NCI-H1048 (cell line): Measurements from ENCODE around the gene POLR3E.
"Not testable (repeated sequence)": the region's sequence is repeated elsewhere in the genome, so short reads cannot be mapped to it uniquely, and the experiment has no call there.

Source experiments
- DNase-seq: peaks from one replicate; lab custom pipeline; 2025; lab: John Stamatoyannopoulos, UW

POLR3E gene

GRCh38 chr16:22366371-22366770 is 69.2 kb downstream of the POLR3E start:
- no peak for DNase-seq

- DNase-seq, result no peak
Measured at GRCh38 chr16:22366889-22367288, 69.7 kb downstream of the POLR3E start.

GRCh38 chr16:22368200-22368826 is 71.1 kb downstream of the POLR3E start:
- DNase-seq, result not testable (repeated sequence)

GRCh38 chr16:22369221-22369811 is 72.1 kb downstream of the POLR3E start:
- no peak for DNase-seq

DNA sequence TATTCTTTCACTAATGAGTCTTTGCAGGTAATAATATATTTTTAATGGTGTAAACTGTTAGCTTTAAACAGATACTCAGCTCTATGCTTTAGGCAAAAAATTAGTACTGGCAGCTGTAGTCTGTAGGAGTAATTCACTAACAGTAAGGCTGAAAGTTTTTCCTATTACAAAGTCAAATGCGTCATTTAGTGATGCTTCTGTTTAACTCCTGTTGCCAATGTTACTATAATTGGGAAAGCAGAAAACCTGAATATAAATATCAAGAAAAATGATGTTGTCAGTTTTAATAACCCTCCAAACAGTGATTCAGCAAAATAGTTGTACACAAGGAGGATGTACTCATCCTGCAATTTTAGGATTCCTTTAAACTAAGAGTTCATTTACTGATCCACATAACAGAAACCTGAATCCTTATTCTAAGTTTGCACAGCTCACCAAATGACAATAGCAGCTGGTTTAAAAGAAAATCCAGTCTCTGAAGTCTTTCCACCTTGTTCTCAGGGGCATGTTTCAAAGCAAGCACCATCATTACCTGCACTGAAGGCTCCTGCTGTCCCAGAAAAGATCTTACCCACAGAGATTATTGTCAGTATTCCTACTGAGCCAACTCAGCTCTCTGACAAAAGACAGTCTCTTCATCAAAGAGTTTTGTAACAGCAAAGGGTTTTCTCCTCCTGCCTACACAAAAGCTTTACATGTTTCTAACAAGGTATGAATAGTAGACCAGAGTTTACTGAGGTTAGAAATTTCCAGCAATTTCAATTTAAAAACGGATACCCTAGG is 73.0 kb downstream of the POLR3E start:
- DNase-seq, result no peak

- no peak for DNase-seq
Measured at GRCh38 chr16:22372882-22373661, 75.9 kb downstream of the POLR3E start.

DNA sequence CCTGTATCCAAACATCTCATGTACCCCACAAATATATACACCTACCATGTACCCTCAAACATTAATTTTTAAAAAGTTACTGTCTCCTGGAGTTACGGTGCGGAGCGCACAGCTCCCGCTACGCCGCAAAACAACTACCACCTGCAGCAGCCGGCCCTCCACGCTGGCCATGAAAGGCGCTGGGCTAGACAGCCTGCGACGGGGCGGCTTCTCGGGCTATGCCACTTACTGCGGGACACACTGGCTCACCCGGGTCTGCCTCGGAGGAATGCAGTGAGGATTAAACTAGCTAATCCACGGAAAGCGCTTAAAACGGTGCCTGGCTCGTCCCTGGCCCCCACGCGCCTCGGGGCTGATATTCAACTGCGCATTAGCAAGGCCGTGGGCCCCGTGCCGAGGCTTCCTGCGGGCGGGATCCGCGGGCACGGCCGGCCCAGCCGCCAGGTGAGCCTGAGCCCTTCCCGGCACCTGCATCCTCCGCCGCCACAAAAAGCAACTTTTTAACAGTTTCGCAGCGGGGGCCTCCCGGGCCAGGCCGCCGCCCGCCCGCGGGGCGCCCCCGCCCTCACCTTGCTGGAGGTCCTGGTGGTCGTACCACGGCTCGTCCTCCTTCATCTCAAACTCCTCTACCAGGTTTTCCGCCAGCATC is 76.6 kb downstream of the POLR3E start:
- no peak for DNase-seq

DNA sequence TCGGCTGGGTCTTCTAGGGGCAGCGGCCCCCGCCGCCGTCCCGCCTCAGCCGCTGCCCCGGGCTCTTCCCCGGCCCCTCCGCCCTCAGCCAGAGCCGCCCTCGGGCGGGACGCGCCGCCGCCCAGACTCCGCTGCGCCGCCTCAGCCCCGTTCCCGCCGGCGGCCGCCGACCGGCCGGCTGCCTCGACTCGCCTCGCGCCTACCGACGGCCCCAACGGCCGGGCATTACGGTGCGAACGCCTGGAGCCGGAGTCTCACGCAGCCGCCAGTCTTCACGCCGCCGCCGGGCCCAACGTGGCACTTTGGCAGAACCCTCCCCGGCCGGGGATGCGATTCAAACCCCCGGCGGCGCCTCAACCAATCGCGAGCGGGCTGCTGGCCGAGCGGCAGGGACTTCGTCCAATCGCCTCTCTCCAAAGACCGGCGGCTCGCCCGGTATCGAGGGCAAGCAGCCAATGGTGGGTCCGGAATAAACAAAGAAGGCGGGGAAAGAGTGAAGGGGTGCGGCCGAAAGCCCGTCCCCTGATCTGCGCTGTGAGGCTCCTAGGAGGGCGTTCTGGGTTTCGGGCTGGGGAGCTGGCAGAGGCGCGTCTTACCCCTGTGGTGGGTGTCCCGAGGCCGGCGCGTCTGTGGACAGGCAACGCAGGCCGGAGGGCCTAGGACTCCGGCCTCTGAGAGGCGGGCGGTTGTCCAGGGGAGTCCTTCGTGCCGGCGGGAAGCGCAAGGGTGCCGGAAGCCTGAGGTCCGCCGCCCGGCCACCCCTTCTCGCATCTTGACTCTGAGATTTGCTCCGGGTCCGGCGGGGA is 77.3 kb downstream of the POLR3E start, which contains the start of gene CDR2:
CDR2 (minus strand) TSS at position 309 of the 806 bp plus-strand sequence. CDS start 310 bp downstream, outside the sequence.
- DNase-seq, result peak; percentile 61

DNA sequence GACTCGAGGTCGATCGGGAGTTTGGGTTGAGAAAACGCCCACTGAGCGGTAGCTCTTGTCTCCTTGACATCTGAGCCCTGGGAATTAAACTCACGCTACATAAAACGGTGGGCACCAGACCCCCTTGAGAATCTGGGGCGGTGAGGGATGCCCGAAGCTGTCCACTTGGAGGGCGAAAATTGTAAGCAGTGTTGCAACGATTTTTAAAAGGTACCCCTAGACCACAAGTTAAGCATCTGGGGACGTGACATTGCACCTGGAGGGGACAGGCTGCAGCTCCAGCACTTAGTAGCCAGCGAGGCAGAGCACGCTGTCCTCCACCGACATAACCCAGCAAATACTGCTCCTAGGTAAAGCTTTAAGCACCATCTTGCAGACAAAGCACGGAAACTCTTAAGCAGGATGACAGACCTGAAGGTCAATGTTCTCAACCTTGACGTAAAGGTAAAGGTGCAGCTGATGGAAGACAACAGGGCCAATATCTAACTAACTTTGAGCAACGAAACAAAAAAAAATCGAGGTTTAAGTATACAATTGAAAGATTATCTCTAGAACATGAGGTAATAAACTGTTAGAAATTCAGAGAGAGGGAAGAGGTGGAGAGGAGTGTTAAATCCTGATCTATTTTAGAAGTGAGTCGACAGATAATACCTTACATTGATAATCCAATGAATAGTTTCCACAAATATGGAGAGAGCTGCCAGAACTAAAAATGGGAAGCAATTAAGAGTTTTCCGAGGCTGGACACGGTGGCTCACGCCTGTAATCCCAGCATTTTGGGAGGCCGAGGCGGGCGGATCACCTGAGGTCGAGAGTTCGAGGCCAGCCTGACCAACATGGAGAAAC is 78.1 kb downstream of the POLR3E start:
- no peak for DNase-seq

DNA sequence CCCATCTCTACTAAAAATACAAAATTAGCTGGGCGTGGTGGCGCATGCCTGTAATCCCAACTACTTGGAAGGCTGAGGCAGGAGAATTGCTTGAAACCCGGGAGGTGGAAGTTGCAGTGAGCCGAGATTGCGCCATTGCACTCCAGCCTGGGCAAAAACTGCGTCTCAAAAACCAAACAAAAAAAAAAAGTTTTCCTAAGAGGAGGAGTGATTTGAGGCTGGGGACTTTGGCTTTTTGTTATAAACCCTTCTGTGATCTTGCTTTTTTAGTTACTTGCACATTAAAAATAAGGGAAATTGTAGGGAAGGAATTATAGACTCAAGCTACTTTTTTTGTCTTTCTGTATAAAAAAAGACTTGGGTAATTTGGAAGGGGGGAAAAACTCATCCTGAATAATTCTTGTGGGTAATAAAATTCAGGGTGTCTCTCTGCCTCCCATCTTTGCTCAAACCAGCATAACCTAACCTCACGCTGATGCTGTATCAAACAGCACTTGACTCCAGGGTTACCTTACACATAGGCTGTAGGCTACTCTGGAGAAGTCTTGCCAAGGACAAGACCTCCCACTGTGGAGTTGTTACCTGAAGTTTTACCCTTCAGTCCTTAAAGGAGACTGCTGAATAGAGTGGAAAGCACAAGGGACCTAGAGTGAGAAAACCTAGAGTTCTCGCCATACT is 78.9 kb downstream of the POLR3E start:
- DNase-seq, result no peak

DNA sequence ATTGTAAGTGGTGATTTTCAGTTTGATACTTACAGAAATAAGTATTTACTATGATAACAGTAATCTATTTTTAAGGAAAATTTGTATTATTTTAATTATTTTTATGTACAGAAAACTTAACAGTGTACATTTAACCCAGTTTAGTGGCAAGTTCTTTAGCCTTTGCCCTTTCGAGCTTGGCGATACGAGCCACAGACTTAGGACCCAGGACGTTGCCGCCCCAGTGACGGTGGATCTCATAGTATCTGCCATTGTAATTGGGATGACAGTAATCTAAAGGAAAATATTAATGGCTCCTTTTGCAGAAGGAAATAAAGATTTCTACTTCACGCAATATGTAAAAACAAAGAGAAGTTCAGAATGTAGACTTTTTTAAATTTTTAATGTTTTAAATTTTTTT is 82.4 kb downstream of the POLR3E start:
- no peak for DNase-seq

DNA sequence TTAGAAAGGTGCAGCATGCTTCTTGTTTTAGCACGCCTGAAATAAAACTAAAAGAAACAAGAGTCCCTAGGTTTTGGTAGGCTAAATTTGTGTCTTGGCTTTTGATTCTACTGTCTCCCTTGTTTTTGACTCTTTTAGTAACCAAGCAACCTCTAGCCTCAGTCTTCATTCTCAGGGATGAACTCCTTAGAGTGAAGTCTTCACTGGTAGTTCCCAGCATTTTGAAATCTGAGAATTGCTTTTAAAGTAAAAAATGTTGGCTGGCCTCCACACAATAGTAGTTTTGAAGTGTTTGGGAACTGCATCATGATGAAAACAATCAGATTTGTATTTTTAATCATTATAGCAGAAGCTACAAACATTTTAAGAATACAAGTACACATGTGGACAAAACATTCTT is 83.3 kb downstream of the POLR3E start:
- DNase-seq, result no peak

DNA sequence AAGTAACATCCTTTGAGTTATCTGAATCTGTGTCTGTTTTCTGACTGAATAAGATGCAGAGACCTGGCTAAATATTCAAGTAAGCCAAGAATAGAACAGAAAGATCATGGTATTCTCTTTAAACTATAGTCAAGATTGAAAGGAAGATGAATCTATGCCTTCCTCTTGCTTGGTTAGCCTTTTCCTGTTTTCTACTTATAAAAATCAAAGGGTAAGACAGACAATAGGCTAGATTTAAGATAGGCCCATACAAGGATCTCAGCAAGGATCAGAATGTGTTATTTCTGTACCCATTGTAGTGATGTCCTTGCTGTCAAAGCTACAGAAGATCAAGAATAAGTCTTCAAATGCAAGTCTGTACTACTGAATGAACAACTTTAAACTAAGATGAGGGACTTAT is 84.2 kb downstream of the POLR3E start:
- DNase-seq, result no peak

DNA sequence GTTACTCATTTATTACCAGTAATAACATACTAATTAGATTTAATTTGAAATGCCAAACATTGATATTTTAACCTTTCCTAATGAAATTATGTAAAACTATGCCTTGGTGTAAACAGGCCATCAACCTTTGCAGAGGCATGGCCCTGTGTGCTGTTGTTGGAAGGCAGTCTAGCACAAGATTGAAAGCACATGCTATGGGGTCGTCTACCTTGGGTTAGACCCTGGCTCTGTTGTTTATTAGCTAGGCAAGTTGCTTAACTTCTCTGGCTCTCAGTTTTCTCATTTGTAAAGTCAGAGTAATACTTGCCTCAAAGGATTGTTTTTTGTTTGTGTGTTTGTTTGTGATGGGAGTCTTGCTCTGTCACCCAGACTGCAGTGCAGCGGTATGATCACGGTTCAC is 86.6 kb downstream of the POLR3E start:
- DNase-seq, result no peak
